HepG2 (cell line): ENCODE data around the gene KCNT2. TPM values are rescaled to one million over a fixed set of nuclear protein-coding genes. Genes with fewer than 3 reads are reported as not detected.

Experiments
- ATAC-seq: fragments of 200-7000 bp; cut with Tn5 transposase; 3 replicates; pipeline ENCODE4 v1.9.1; 2020; ENCODE audit warnings: mild to moderate bottlenecking, moderate library complexity
- BruUV-seq: library from RNA; stranded (reverse); fragments of 400-500 nt; replicated peaks from 2 replicates; lab custom pipeline; 2021; lab: Mats Ljungman, UMichigan
- CTCF ChIA-PET: fragments of 300-600 bp; formaldehyde crosslinking; extraction: SDS; loops from one replicate; lab custom pipeline; 2021; ENCODE audit warnings: low total read pairs, inconsistent platforms, low intra/inter-chr PET ratio; lab: Yijun Ruan, JAX
- POLR2A ChIA-PET: fragments of 350-600 bp; sonication (Branson Sonifier 250); formaldehyde crosslinking; loops from one replicate; lab custom pipeline; 2020; ENCODE audit warnings: antibody characterized with exemption, inconsistent platforms; lab: Yijun Ruan, JAX
- DNase-seq: peaks from one replicate; pipeline ENCODE4 v3.0.0-alpha.2; 2015; ENCODE audit warnings: low spot score
- FAIRE-seq: peaks from 3 replicates; lab custom pipeline; 2011; peaks lifted over from hg19 to GRCh38; lab: Jason Lieb, UNC
- H2AFZ ChIP-seq: one replicate; pipeline ENCODE4 v1.6.1; 2011; ENCODE audit warnings: low read length, inconsistent platforms
- H3K27ac ChIP-seq: fragments of 300-600 bp; 3 replicates; pipeline ENCODE4 v1.8.0; 2011; ENCODE audit warnings: mixed run types, mild to moderate bottlenecking, mixed read lengths, low read length, inconsistent platforms; ENCODE audit not compliant: insufficient read depth; ENCODE audit errors: extremely low read length
- H3K27me3 ChIP-seq, 2 experiments: fragments of 200-600 bp in 1 of 2; 2 replicates in 1 of 2; 3 replicates in 1 of 2; pipeline versions ENCODE4 v1.6.0 to v1.8.0; 2011; ENCODE audit warnings: low read length in 2 of 2, mild to moderate bottlenecking in 2 of 2, moderate library complexity in 2 of 2, inconsistent platforms in 1 of 2; ENCODE audit not compliant: insufficient read depth in 2 of 2, control insufficient read depth in 1 of 2
- H3K36me3 ChIP-seq, 2 experiments: fragments of 200-600 bp in 1 of 2; replicated peaks in 1 of 2; 2 replicates in 1 of 2; 3 replicates in 1 of 2; pipeline versions ENCODE4 v1.5.1 to v1.8.0; 2011; ENCODE audit warnings: low read length in 2 of 2, inconsistent platforms in 1 of 2; ENCODE audit not compliant: insufficient read depth in 2 of 2, control insufficient read depth in 1 of 2
- H3K4me1 ChIP-seq: 2 replicates; pipeline ENCODE4 v1.5.1; 2012; ENCODE audit warnings: low read length, inconsistent platforms; ENCODE audit not compliant: insufficient read depth
- H3K4me2 ChIP-seq: 2 replicates; pipeline ENCODE4 v1.6.0; 2011; ENCODE audit warnings: low read depth, low read length, inconsistent platforms
- H3K4me3 ChIP-seq, 3 experiments: fragments of 200-600 bp in 1 of 3; sonication (generic), shearing (Covaris generic) in 1 of 3; replicated peaks in 1 of 3; 2 replicates each; pipeline ENCODE4 v1.5.1; 2011 to 2016; ENCODE audit warnings: low read length in 3 of 3, inconsistent platforms in 2 of 3, low read depth in 2 of 3, mild to moderate bottlenecking in 2 of 3, control low read depth in 1 of 3, mixed read lengths in 1 of 3; ENCODE audit not compliant: insufficient read depth in 1 of 3
- H3K79me2 ChIP-seq: one replicate; pipeline ENCODE4 v1.6.1; 2011; ENCODE audit warnings: low read length, inconsistent platforms; ENCODE audit not compliant: insufficient read depth
- H3K9ac ChIP-seq: 2 replicates; pipeline ENCODE4 v1.6.0; 2011; ENCODE audit warnings: mild to moderate bottlenecking, low read depth, low read length, inconsistent platforms; ENCODE audit not compliant: insufficient read depth
- H3K9me3 ChIP-seq: 2 replicates; pipeline ENCODE4 v1.5.1; 2012; ENCODE audit warnings: mild to moderate bottlenecking, low read length
- H4K20me1 ChIP-seq: 2 replicates; pipeline ENCODE4 v1.6.0; 2011; ENCODE audit warnings: inconsistent platforms, mild to moderate bottlenecking, low read length, moderate library complexity; ENCODE audit not compliant: insufficient read depth
- ARID2 ChIP-seq: sonication (generic); formaldehyde crosslinking; IDR thresholded peaks from 2 replicates; pipeline ENCODE4 v1.8.1; 2022; ENCODE audit warnings: mild to moderate bottlenecking, missing genetic modification reagents, borderline replicate concordance
- HOMEZ ChIP-seq: IDR thresholded peaks from 2 replicates; pipeline ENCODE4 v1.6.1; 2016; ENCODE audit warnings: low read depth
- MTA3 ChIP-seq: sonication (generic); formaldehyde crosslinking; IDR thresholded peaks from 2 replicates; pipeline ENCODE4 v1.4.0; 2020; ENCODE audit warnings: missing genetic modification reagents
- RCOR2 ChIP-seq: IDR thresholded peaks from 2 replicates; pipeline ENCODE4 v1.6.1; 2016; ENCODE audit warnings: missing biosample characterization, missing genetic modification reagents
- TBP ChIP-seq: sonication (generic); formaldehyde crosslinking; IDR thresholded peaks from 2 replicates; pipeline ENCODE4 v1.5.0; 2020; ENCODE audit warnings: missing genetic modification reagents
- ZFP36L2 ChIP-seq: sonication (generic); formaldehyde crosslinking; IDR thresholded peaks from 2 replicates; pipeline ENCODE4 v1.4.0; 2020; ENCODE audit warnings: missing genetic modification reagents
- ZFYVE20 ChIP-seq: sonication (generic); formaldehyde crosslinking; IDR thresholded peaks from 2 replicates; pipeline ENCODE4 v1.8.0; 2023; ENCODE audit warnings: low read depth, mild to moderate bottlenecking, moderate library complexity, missing genetic modification reagents, borderline replicate concordance
- WGBS: methylation state at CpG from one replicate; pipeline ENCODE4 v1.1.6; 2017; ENCODE audit warnings: low lambda C conversion rate; 5-methylcytosine and 5-hydroxymethylcytosine counted together
- in situ Hi-C: cut with HindIII; loops from 2 replicates; pipeline ENCODE4 v1.10.0; 2017; ENCODE audit warnings: low pct_unique_long_range_greater_than_20kb; ENCODE audit not compliant: extremely low pct_ligation_motif_present
- intact Hi-C: fragments of 100-400 bp; cut with micrococcal nuclease; formaldehyde crosslinking; loops from one replicate; pipeline ENCODE4 v1.10.0; 2022; ENCODE audit not compliant: unreplicated experiment
- polyA plus RNA-seq, 8 experiments: library from polyadenylated mRNA; depleted of rRNA in 3 of 8; stranded (reverse) in 7 of 8; unstranded in 1 of 8; fragments of >200 nt; fragmentation: Illumina TruSeq in 4 of 8; extraction: Trizol in 4 of 8; gene quantifications; 2 replicates each; pipeline versions ENCODE4 v1.2.1 to v1.2.3, GENCODE V29; 2011 to 2016; ENCODE audit warnings: low read depth in 4 of 8, missing spikeins in 1 of 8, mixed read lengths in 1 of 8; ENCODE audit not compliant: insufficient read depth in 1 of 8
- total RNA-seq, 5 experiments: library from RNA; depleted of rRNA; stranded (reverse); fragments of >200 nt; fragmentation: Illumina TruSeq; extraction: Trizol; gene quantifications; 2 replicates each; pipeline ENCODE4 v1.2.3, GENCODE V29; 2016; ENCODE audit warnings: low read depth in 1 of 5

Gene KCNT2
- total and polyA plus RNA-seq, 2 of the 13 experiments (the other 11 are each of a cell fraction or from before 2014, with no cell fraction given) = not detected

GRCh38 chr1:196373798-196374197 is 234.4 kb downstream of the KCNT2 start:
- H3K4me1 ChIP-seq = no peaks in the 10 kb centered on the region
- H2AFZ ChIP-seq = no peak overlapping the region
- no peak overlapping the region for H3K9ac ChIP-seq
- DNase-seq (no peak), FAIRE-seq (no peak), ATAC-seq (no peak)
- no peaks in the 10 kb centered on the region for H3K27me3 ChIP-seq
- in situ Hi-C loops (no loop called here), intact Hi-C loops (no loop called here)
- TF ChIP-seq ZFYVE20 (CRISPR knock-in tag) (no peak), ARID2 (CRISPR knock-in tag) (no peak), RCOR2 (CRISPR knock-in tag) (no peak), ZFP36L2 (CRISPR knock-in tag) (no peak), HOMEZ (CRISPR knock-in tag) (no peak), MTA3 (CRISPR knock-in tag) (no peak), TBP (no peak)
- BruUV-seq = no TSS peak
- ChIA-PET POLR2A (no interaction called here), CTCF (interaction anchor here (1.4 kb wide), 1 partner anchor 225 kb away, joined by 4 read pairs; no protein-coding TSS in a partner anchor)
- H3K4me3 ChIP-seq = no peak overlapping the region
- no peak overlapping the region for H3K4me2 ChIP-seq
- H3K36me3 ChIP-seq = no peaks in the 10 kb centered on the region
- H3K27ac ChIP-seq = no peak overlapping the region
- no peaks in the 10 kb centered on the region for H4K20me1 ChIP-seq
- no peaks in the 10 kb centered on the region for H3K79me2 ChIP-seq
- 2% methylated on average over 1 of the region's 1 CpG for WGBS
- H3K9me3 ChIP-seq = no peaks in the 10 kb centered on the region
